ENCODE measurements around the gene EIF3I. TPM values are rescaled to one million over a fixed set of nuclear protein-coding genes. Genes with fewer than 3 reads are reported as not detected.

Gene EIF3I
- total RNA-seq, 8 experiments from 2014 or later = 174 to 366 (median 241) TPM

GRCh38 chr1:32186491-32186890 lies 35.7 kb upstream of the EIF3I start:
- Histone ChIP-seq H3K4me3 (no peak overlapping the region), H3K4me1 (replicated peaks in 1 of 2) (peaks cover 9 to 18% of the 10 kb centered on the region in 2 donors), H3K27ac (no peak overlapping the region)
- in situ Hi-C loops (cut with MboI; ENCODE audit: low pct_unique_long_range_greater_than_20kb in 2 of 9, low sequenced_read_pairs in 9 of 9, unreplicated experiment in 9 of 9) = no loop called here
- 60 to 94% (median 67%) methylated on average over 1 to 2 of the region's 2 CpGs; no CpG with 5 or more reads in 5 of the 10 experiments for WGBS, 10 experiments
- ATAC-seq (replicated peaks in 6 of 8) = peak in 1 of 8 experiments; percentile 6

- ATAC-seq (replicated peaks in 6 of 8) = peak in 1 of 8 experiments; percentile 15
- WGBS, 10 experiments = 89 to 100% (median 98%) methylated on average over 2 to 8 of the region's 9 CpGs; no CpG with 5 or more reads in 4 of the 10 experiments
- H3K27ac ChIP-seq = no peak overlapping the region
- no peak overlapping the region for H3K4me3 ChIP-seq
- in situ Hi-C loops (cut with MboI; ENCODE audit: low pct_unique_long_range_greater_than_20kb in 2 of 9, low sequenced_read_pairs in 9 of 9, unreplicated experiment in 9 of 9) = no loop called here
- peaks cover 0 to 8% of the 10 kb centered on the region in 2 donors for H3K4me1 ChIP-seq (replicated peaks in 1 of 2)
Observed at GRCh38 chr1:32187850-32188249, 34.4 kb upstream of the EIF3I start.

GRCh38 chr1:32192220-32192948 lies 29.8 kb upstream of the EIF3I start:
- 63 to 100% (median 93%) methylated on average over 2 to 5 of the region's 8 CpGs; no CpG with 5 or more reads in 3 of the 10 experiments for WGBS, 10 experiments
- H3K4me1 ChIP-seq (replicated peaks in 1 of 2) = peaks cover 7% of the 10 kb centered on the region in 2 donors
- H3K4me3 ChIP-seq = no peak overlapping the region
- in situ Hi-C loops (cut with MboI; ENCODE audit: low pct_unique_long_range_greater_than_20kb in 2 of 9, low sequenced_read_pairs in 9 of 9, unreplicated experiment in 9 of 9) = no loop called here
- H3K27ac ChIP-seq = no peak overlapping the region
- ATAC-seq (replicated peaks in 6 of 8) = no peak

- 80 to 100% (median 98%) methylated on average over 1 to 4 of the region's 6 CpGs; no CpG with 5 or more reads in 4 of the 10 experiments for WGBS, 10 experiments
- no peak overlapping the region for H3K4me3 ChIP-seq
- in situ Hi-C loops (cut with MboI; ENCODE audit: low pct_unique_long_range_greater_than_20kb in 2 of 9, low sequenced_read_pairs in 9 of 9, unreplicated experiment in 9 of 9) = no loop called here
- no peak for ATAC-seq (replicated peaks in 6 of 8)
- H3K27ac ChIP-seq = no peak overlapping the region
- H3K4me1 ChIP-seq (replicated peaks in 1 of 2) = peaks cover 33% of the 10 kb centered on the region in 2 donors
Observed at GRCh38 chr1:32194984-32195383, 27.2 kb upstream of the EIF3I start.

- H3K4me3 ChIP-seq = no peak overlapping the region
- no peak for ATAC-seq (replicated peaks in 6 of 8)
- peaks cover 33% of the 10 kb centered on the region in 2 donors for H3K4me1 ChIP-seq (replicated peaks in 1 of 2)
- no peak overlapping the region for H3K27ac ChIP-seq
- in situ Hi-C loops (cut with MboI; ENCODE audit: low pct_unique_long_range_greater_than_20kb in 2 of 9, low sequenced_read_pairs in 9 of 9, unreplicated experiment in 9 of 9) = no loop called here
- 20 to 100% (median 95%) methylated on average over 1 to 3 of the region's 3 CpGs; no CpG with 5 or more reads in 2 of the 10 experiments for WGBS, 10 experiments
Observed at GRCh38 chr1:32195531-32195930, 26.7 kb upstream of the EIF3I start.

- Histone ChIP-seq H3K4me3 (no peak overlapping the region), H3K4me1 (replicated peaks in 1 of 2) (peaks cover 33 to 34% of the 10 kb centered on the region in 2 donors), H3K27ac (no peak overlapping the region)
- in situ Hi-C loops (cut with MboI; ENCODE audit: low pct_unique_long_range_greater_than_20kb in 2 of 9, low sequenced_read_pairs in 9 of 9, unreplicated experiment in 9 of 9) = no loop called here
- ATAC-seq (replicated peaks in 6 of 8) = no peak
Observed at GRCh38 chr1:32195972-32196823, 26.0 kb upstream of the EIF3I start.

GRCh38 chr1:32197074-32197473 lies 25.1 kb upstream of the EIF3I start:
- Histone ChIP-seq H3K27ac (peak overlapping the region in 1 of 2 donors; percentile 70), H3K4me3 (no peak overlapping the region), H3K4me1 (replicated peaks in 1 of 2) (peaks cover 42 to 43% of the 10 kb centered on the region in 2 donors)
- in situ Hi-C loops (cut with MboI; ENCODE audit: low pct_unique_long_range_greater_than_20kb in 2 of 9, low sequenced_read_pairs in 9 of 9, unreplicated experiment in 9 of 9) = no loop called here
- WGBS, 10 experiments = 63 to 100% (median 80%) methylated on average over 1 of the region's 1 CpG; no CpG with 5 or more reads in 7 of the 10 experiments
- ATAC-seq (replicated peaks in 6 of 8) = no peak

GRCh38 chr1:32197837-32198236 lies 24.4 kb upstream of the EIF3I start:
- 47 to 100% (median 56%) methylated on average over 1 to 6 of the region's 6 CpGs; no CpG with 5 or more reads in 2 of the 10 experiments for WGBS, 10 experiments
- ATAC-seq (replicated peaks in 6 of 8) = no peak
- Histone ChIP-seq H3K4me1 (replicated peaks in 1 of 2) (peaks cover 42 to 44% of the 10 kb centered on the region in 2 donors), H3K27ac (peak overlapping the region; percentile 70 to 91), H3K4me3 (no peak overlapping the region)
- in situ Hi-C loops (cut with MboI; ENCODE audit: low pct_unique_long_range_greater_than_20kb in 2 of 9, low sequenced_read_pairs in 9 of 9, unreplicated experiment in 9 of 9) = no loop called here

GRCh38 chr1:32198237-32199042 lies 23.8 kb upstream of the EIF3I start:
- Histone ChIP-seq H3K4me1 (replicated peaks in 1 of 2) (peaks cover 42 to 44% of the 10 kb centered on the region in 2 donors), H3K4me3 (no peak overlapping the region), H3K27ac (peak overlapping the region; percentile 70 to 91)
- in situ Hi-C loops (cut with MboI; ENCODE audit: low pct_unique_long_range_greater_than_20kb in 2 of 9, low sequenced_read_pairs in 9 of 9, unreplicated experiment in 9 of 9) = no loop called here
- WGBS, 10 experiments = 17 to 100% (median 90%) methylated on average over 1 to 3 of the region's 3 CpGs; no CpG with 5 or more reads in 1 of the 10 experiments
- ATAC-seq (replicated peaks in 6 of 8) = no peak

- Histone ChIP-seq H3K4me3 (peak overlapping the region in 4 of 5 donors; percentile 37 to 47 (median 41)), H3K4me1 (replicated peaks in 1 of 2) (peaks cover 42 to 44% of the 10 kb centered on the region in 2 donors), H3K27ac (peak overlapping the region; percentile 70 to 91)
- no peak for ATAC-seq (replicated peaks in 6 of 8)
- 43 to 71% (median 60%) methylated on average over 1 to 4 of the region's 4 CpGs; no CpG with 5 or more reads in 4 of the 10 experiments for WGBS, 10 experiments
- in situ Hi-C loops (cut with MboI; ENCODE audit: low pct_unique_long_range_greater_than_20kb in 2 of 9, low sequenced_read_pairs in 9 of 9, unreplicated experiment in 9 of 9) = no loop called here
Observed at GRCh38 chr1:32199043-32199716, 23.0 kb upstream of the EIF3I start.

GRCh38 chr1:32199717-32200072 lies 22.5 kb upstream of the EIF3I start:
- Histone ChIP-seq H3K27ac (peak overlapping the region; percentile 70 to 91), H3K4me1 (replicated peaks in 1 of 2) (peaks cover 42 to 44% of the 10 kb centered on the region in 2 donors), H3K4me3 (peak overlapping the region; percentile 37 to 47 (median 41))
- in situ Hi-C loops (cut with MboI; ENCODE audit: low pct_unique_long_range_greater_than_20kb in 2 of 9, low sequenced_read_pairs in 9 of 9, unreplicated experiment in 9 of 9) = no loop called here
- ATAC-seq (replicated peaks in 6 of 8) = peak in 5 of 8 experiments; percentile 0 to 5 (median 2)
- 0 to 100% (median 29%) methylated on average over 1 to 4 of the region's 6 CpGs; no CpG with 5 or more reads in 4 of the 10 experiments for WGBS, 10 experiments

All from motor neuron (in vitro differentiated cells).